ENCODE results near the gene CLCN5. TPM values are rescaled to one million over a fixed set of nuclear protein-coding genes. Genes with fewer than 3 reads are reported as not detected.
A peak's percentile ranks its signal among the peaks of the same experiment; 100 is the strongest.

Gene CLCN5
- total RNA-seq (26.3 TPM), polyA plus RNA-seq (1.4 TPM)

- DNase-seq (ENCODE audit: extremely low spot score) = peak; percentile 89
- Histone ChIP-seq H3K27ac (ENCODE audit: low read depth) (peak within 1 kb of the TSS; percentile 3), H3K36me3 (ENCODE audit: insufficient read depth) (no peaks in the 10 kb centered on the region), H3K4me3 (ENCODE audit: low read depth, low read length) (peak within 1 kb of the TSS; percentile 77), H3K4me1 (ENCODE audit: insufficient read depth) (no peaks in the 10 kb centered on the region)
- under 1% methylated on average over 83 of the region's 83 CpGs for WGBS
Observed at GRCh38 chrX:49922291-49923241, at the start of gene CLCN5. CLCN5 (plus strand) TSS chrX:49922596; CDS start chrX:49925299, 2,703 bp downstream.

GRCh38 chrX:49876750-49877149 lies 45.6 kb upstream of the CLCN5 start:
- no peaks in the 10 kb centered on the region for H3K36me3 ChIP-seq (ENCODE audit: insufficient read depth)
- 12% methylated on average over 3 of the region's 3 CpGs for WGBS
- H3K4me1 ChIP-seq (ENCODE audit: insufficient read depth) = peaks cover 1% of the 10 kb centered on the region
- H3K4me3 ChIP-seq (ENCODE audit: low read depth, low read length) = no peak overlapping the region
- no peak for DNase-seq (ENCODE audit: extremely low spot score)
- H3K27ac ChIP-seq (ENCODE audit: low read depth) = no peak overlapping the region

GRCh38 chrX:49877397-49878101 lies 44.8 kb upstream of the CLCN5 start:
- Histone ChIP-seq H3K36me3 (ENCODE audit: insufficient read depth) (no peaks in the 10 kb centered on the region), H3K27ac (ENCODE audit: low read depth) (peak overlapping the region; percentile 23), H3K4me3 (ENCODE audit: low read depth, low read length) (peak overlapping the region; percentile 57), H3K4me1 (ENCODE audit: insufficient read depth) (peaks cover 3% of the 10 kb centered on the region)
- no peak for DNase-seq (ENCODE audit: extremely low spot score)
- WGBS = 57% methylated on average over 5 of the region's 5 CpGs

- WGBS = 15% methylated on average over 28 of the region's 28 CpGs
Observed at GRCh38 chrX:49878128-49878833, 44.1 kb upstream of the CLCN5 start.

GRCh38 chrX:49878834-49879655 lies 43.4 kb upstream of the CLCN5 start, which contains the start of gene USP27X:
USP27X (plus strand) TSS chrX:49879484; CDS start chrX:49880308, 824 bp downstream.
- Histone ChIP-seq H3K4me1 (ENCODE audit: insufficient read depth) (peaks cover 3% of the 10 kb centered on the region), H3K4me3 (ENCODE audit: low read depth, low read length) (peak within 1 kb of the TSS; percentile 57), H3K36me3 (ENCODE audit: insufficient read depth) (no peaks in the 10 kb centered on the region), H3K27ac (ENCODE audit: low read depth) (peak within 1 kb of the TSS; percentile 68)
- under 1% methylated on average over 59 of the region's 60 CpGs for WGBS
- DNase-seq (ENCODE audit: extremely low spot score) = peak; percentile 61

More at GRCh38 chrX:49878128-49878833, 44.1 kb upstream of the CLCN5 start:
- H3K27ac ChIP-seq (ENCODE audit: low read depth) = peak overlapping the region; percentile 64
- peak overlapping the region; percentile 57 for H3K4me3 ChIP-seq (ENCODE audit: low read depth, low read length)
- H3K4me1 ChIP-seq (ENCODE audit: insufficient read depth) = peaks cover 3% of the 10 kb centered on the region
- no peak for DNase-seq (ENCODE audit: extremely low spot score)
- no peaks in the 10 kb centered on the region for H3K36me3 ChIP-seq (ENCODE audit: insufficient read depth)

GRCh38 chrX:49879656-49880277 lies 42.6 kb upstream of the CLCN5 start:
- Histone ChIP-seq H3K4me3 (ENCODE audit: low read depth, low read length) (peak overlapping the region; percentile 57), H3K4me1 (ENCODE audit: insufficient read depth) (peaks cover 3% of the 10 kb centered on the region), H3K36me3 (ENCODE audit: insufficient read depth) (no peaks in the 10 kb centered on the region), H3K27ac (ENCODE audit: low read depth) (peak overlapping the region; percentile 48)
- WGBS = 4% methylated on average over 43 of the region's 55 CpGs
- no peak for DNase-seq (ENCODE audit: extremely low spot score)

GRCh38 chrX:49880668-49881067 lies 41.7 kb upstream of the CLCN5 start:
- WGBS = 88% methylated on average over 12 of the region's 12 CpGs
- H3K27ac ChIP-seq (ENCODE audit: low read depth) = no peak overlapping the region
- peaks cover 3% of the 10 kb centered on the region for H3K4me1 ChIP-seq (ENCODE audit: insufficient read depth)
- H3K4me3 ChIP-seq (ENCODE audit: low read depth, low read length) = no peak overlapping the region
- no peak for DNase-seq (ENCODE audit: extremely low spot score)
- H3K36me3 ChIP-seq (ENCODE audit: insufficient read depth) = no peaks in the 10 kb centered on the region

- Histone ChIP-seq H3K36me3 (ENCODE audit: insufficient read depth) (no peaks in the 10 kb centered on the region), H3K4me1 (ENCODE audit: insufficient read depth) (peaks cover 2% of the 10 kb centered on the region), H3K4me3 (ENCODE audit: low read depth, low read length) (no peak overlapping the region), H3K27ac (ENCODE audit: low read depth) (no peak overlapping the region)
- 39% methylated on average over 7 of the region's 7 CpGs for WGBS
- DNase-seq (ENCODE audit: extremely low spot score) = no peak
Observed at GRCh38 chrX:49884290-49884862, 38.0 kb upstream of the CLCN5 start.

- Histone ChIP-seq H3K27ac (ENCODE audit: low read depth) (no peak overlapping the region), H3K4me1 (ENCODE audit: insufficient read depth) (no peaks in the 10 kb centered on the region), H3K36me3 (ENCODE audit: insufficient read depth) (no peaks in the 10 kb centered on the region), H3K4me3 (ENCODE audit: low read depth, low read length) (no peak overlapping the region)
- no peak for DNase-seq (ENCODE audit: extremely low spot score)
- WGBS = 78% methylated on average over 4 of the region's 4 CpGs
Observed at GRCh38 chrX:49892542-49892941, 29.9 kb upstream of the CLCN5 start.

- Histone ChIP-seq H3K4me1 (ENCODE audit: insufficient read depth) (no peaks in the 10 kb centered on the region), H3K27ac (ENCODE audit: low read depth) (no peak overlapping the region), H3K36me3 (ENCODE audit: insufficient read depth) (no peaks in the 10 kb centered on the region), H3K4me3 (ENCODE audit: low read depth, low read length) (no peak overlapping the region)
- 85% methylated on average over 4 of the region's 4 CpGs for WGBS
- DNase-seq (ENCODE audit: extremely low spot score) = no peak
Observed at GRCh38 chrX:49896951-49897350, 25.4 kb upstream of the CLCN5 start.

- no peaks in the 10 kb centered on the region for H3K4me1 ChIP-seq (ENCODE audit: insufficient read depth)
- DNase-seq (ENCODE audit: extremely low spot score) = no peak
- H3K27ac ChIP-seq (ENCODE audit: low read depth) = no peak overlapping the region
- H3K36me3 ChIP-seq (ENCODE audit: insufficient read depth) = no peaks in the 10 kb centered on the region
- H3K4me3 ChIP-seq (ENCODE audit: low read depth, low read length) = no peak overlapping the region
Observed at GRCh38 chrX:49901048-49901447, 21.3 kb upstream of the CLCN5 start.

- H3K36me3 ChIP-seq (ENCODE audit: insufficient read depth) = no peaks in the 10 kb centered on the region
- 36% methylated on average over 3 of the region's 3 CpGs for WGBS
- H3K27ac ChIP-seq (ENCODE audit: low read depth) = no peak overlapping the region
- no peak for DNase-seq (ENCODE audit: extremely low spot score)
- no peaks in the 10 kb centered on the region for H3K4me1 ChIP-seq (ENCODE audit: insufficient read depth)
- no peak overlapping the region for H3K4me3 ChIP-seq (ENCODE audit: low read depth, low read length)
Observed at GRCh38 chrX:49910344-49910743, 12.1 kb upstream of the CLCN5 start.
